ENCODE measurements around the gene B3GALT4. TPM values are rescaled to one million over a fixed set of nuclear protein-coding genes. Genes with fewer than 3 reads are reported as not detected.
"Not testable (repeated sequence)": the region's sequence is repeated elsewhere in the genome, so short reads cannot be mapped to it uniquely, and the experiment has no call there.

B3GALT4 gene
- total RNA-seq, 1 experiment from 2014 or later: 1.9 TPM

DNA sequence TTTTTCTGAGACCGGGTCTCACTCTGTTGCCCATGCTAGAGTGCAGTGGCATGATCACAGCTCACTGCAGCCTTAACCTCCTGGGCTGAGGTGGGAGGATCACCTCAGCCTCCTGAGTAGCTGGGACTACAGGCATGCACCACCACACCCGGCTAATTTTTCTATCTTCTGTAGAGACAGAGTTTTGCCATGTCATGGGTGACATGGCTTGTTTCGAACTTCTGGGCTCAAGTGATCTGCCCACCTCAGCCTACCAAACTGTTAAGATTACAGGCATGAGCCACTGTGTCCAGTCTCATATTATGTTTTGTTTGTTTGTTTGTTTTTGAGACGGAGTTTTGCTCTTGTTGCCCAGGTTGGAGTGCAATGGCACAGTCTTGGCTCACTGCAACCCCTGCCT, 8.3 kb downstream of the B3GALT4 start:
- intact Hi-C loops (cut with micrococcal nuclease): loop anchor here (5.0 kb wide), 1 partner anchor 107 kb away; the partner anchor contains the start of gene KIFC1
- H3K4me2 ChIP-seq (ENCODE audit: low read length); POLR2A ChIA-PET; H4K20me1 ChIP-seq (ENCODE audit: insufficient read depth); H3K4me3 ChIP-seq (replicated peaks in 1 of 2; ENCODE audit: low read depth in 1 of 2, low read length in 2 of 2); CTCF ChIA-PET; DNase-seq (ENCODE audit: low read depth, low spot score); H3K9ac ChIP-seq (ENCODE audit: low read length); H3K9me3 ChIP-seq (ENCODE audit: control insufficient read depth in 1 of 2, insufficient read depth in 1 of 2, low read depth in 1 of 2, low read length in 2 of 2); H3K27me3 ChIP-seq (ENCODE audit: insufficient read depth, low read length); ATAC-seq; H3K9me2 ChIP-seq (ENCODE audit: insufficient read depth); BruUV-seq (replicated peaks); RAD21 ChIA-PET (ENCODE audit: low non-redundant PET in 1 of 2, low total read pairs in 2 of 2, uncharacterized antibody in 2 of 2, unreplicated experiment in 2 of 2); H3K27ac ChIP-seq (ENCODE audit: low read depth, low read length); H2AFZ ChIP-seq (ENCODE audit: low read depth, low read length, poor library complexity, severe bottlenecking): not testable (repeated sequence)
- H3K4me1 ChIP-seq (ENCODE audit: control insufficient read depth in 1 of 2, insufficient read depth in 2 of 2, low read length in 2 of 2): peaks cover 9 to 18% of the 10 kb centered on the region in 2 experiments; a peak in 3 of 4 replicates
- H3K79me2 ChIP-seq (ENCODE audit: insufficient read depth, low read length): peaks cover 37% of the 10 kb centered on the region
- H3K36me3 ChIP-seq (ENCODE audit: control insufficient read depth in 1 of 2, insufficient read depth in 2 of 2, low read length in 2 of 2): peaks cover 27 to 44% of the 10 kb centered on the region in 2 experiments; a peak in 3 of 4 replicates

DNA sequence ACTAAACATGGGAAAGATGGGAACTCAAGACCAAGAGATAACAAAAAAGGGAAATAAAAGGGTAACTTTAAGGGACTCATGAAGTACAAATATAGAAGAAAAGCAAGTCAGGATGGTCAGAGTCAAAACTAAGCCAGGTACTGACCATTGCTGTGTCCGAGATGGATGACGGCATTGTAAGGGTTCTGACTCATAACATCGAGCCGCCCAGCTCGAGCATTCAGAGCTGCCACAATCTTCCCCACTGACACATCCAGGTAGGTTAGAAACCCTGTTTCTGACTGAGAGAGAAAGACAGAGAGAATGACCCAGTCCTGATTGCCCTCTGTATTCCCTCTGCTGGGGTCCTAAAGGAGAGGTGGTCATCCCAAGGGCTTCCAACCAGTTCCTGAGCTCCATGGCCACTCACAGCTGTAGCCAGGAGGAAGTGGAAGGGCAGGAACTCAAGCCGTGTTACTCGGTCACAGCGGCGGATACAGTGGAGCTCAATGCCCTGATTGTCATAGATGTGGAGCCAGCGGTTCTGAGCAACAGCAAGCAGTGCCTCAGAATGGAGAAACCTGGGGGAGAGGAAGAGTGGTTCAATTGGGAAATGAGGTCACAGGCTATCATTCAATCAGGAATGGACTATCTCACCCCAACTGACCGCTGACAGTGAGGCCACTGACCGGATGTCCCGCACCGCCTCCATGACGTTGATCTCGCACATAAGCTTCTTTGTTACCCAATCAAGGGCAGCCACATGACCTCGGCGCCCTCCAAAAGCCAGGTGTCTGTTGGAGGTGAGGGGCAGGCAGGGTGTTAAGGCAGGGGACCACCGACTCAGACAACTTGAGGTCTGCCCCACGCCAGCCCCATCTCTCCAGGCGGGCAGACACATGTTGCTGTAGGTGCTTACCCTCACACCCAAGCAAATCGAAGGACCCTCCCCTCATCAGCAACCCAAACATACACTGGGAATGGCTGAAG, 10.3 kb downstream of the B3GALT4 start:
- POLR2A ChIA-PET: no interaction called here
- Histone ChIP-seq H3K9me3 (ENCODE audit: control insufficient read depth in 1 of 2, insufficient read depth in 1 of 2, low read depth in 1 of 2, low read length in 2 of 2) (no peaks in the 10 kb centered on the region), H3K4me2 (ENCODE audit: low read length) (peak overlapping the region; percentile 96), H3K27ac (ENCODE audit: low read depth, low read length) (no peak overlapping the region), H3K79me2 (ENCODE audit: insufficient read depth, low read length) (peaks cover 55% of the 10 kb centered on the region), H2AFZ (ENCODE audit: low read depth, low read length, poor library complexity, severe bottlenecking) (no peak overlapping the region), H3K4me3 (replicated peaks in 1 of 2; ENCODE audit: low read depth in 1 of 2, low read length in 2 of 2) (peak overlapping the region in 1 of 2 experiments; percentile 97; a peak in 1 of 4 replicates), H3K4me1 (ENCODE audit: control insufficient read depth in 1 of 2, insufficient read depth in 2 of 2, low read length in 2 of 2) (peaks cover 10 to 15% of the 10 kb centered on the region in 2 experiments), H3K9me2 (ENCODE audit: insufficient read depth) (no peaks in the 10 kb centered on the region), H4K20me1 (ENCODE audit: insufficient read depth) (no peaks in the 10 kb centered on the region), H3K36me3 (ENCODE audit: control insufficient read depth in 1 of 2, insufficient read depth in 2 of 2, low read length in 2 of 2) (peaks cover 33 to 47% of the 10 kb centered on the region in 2 experiments; a peak in 3 of 4 replicates), H3K9ac (ENCODE audit: low read length) (no peak overlapping the region; the same call in 1 of the 2 replicates), H3K27me3 (ENCODE audit: insufficient read depth, low read length) (no peaks in the 10 kb centered on the region)
- TF ChIP-seq ZFX (IDR thresholded peaks at IDR 0.05) (no peak), JUND (IDR thresholded peaks at IDR 0.05) (no peak), ELF1 (IDR thresholded peaks at IDR 0.05; ENCODE audit: borderline replicate concordance, low read depth) (no peak), TCF7L2 (IDR thresholded peaks at IDR 0.05; ENCODE audit: borderline replicate concordance, extremely low read depth, insufficient read depth, insufficient read length) (no peak), SIN3A (IDR thresholded peaks at IDR 0.05; ENCODE audit: low read depth) (no peak), EGR1 (IDR thresholded peaks at IDR 0.05; ENCODE audit: low read depth) (no peak), CBX3 (IDR thresholded peaks at IDR 0.05; ENCODE audit: low read depth) (no peak), POLR2A (IDR thresholded peaks at IDR 0.05; ENCODE audit: borderline replicate concordance, extremely low read depth, insufficient read depth, insufficient read length) (no peak), EZH2 (IDR thresholded peaks at IDR 0.05) (no peak), POLR2AphosphoS5 (IDR thresholded peaks at IDR 0.05; ENCODE audit: low read depth, low read length) (no peak)
- TF ChIP-seq, protein P1, sequence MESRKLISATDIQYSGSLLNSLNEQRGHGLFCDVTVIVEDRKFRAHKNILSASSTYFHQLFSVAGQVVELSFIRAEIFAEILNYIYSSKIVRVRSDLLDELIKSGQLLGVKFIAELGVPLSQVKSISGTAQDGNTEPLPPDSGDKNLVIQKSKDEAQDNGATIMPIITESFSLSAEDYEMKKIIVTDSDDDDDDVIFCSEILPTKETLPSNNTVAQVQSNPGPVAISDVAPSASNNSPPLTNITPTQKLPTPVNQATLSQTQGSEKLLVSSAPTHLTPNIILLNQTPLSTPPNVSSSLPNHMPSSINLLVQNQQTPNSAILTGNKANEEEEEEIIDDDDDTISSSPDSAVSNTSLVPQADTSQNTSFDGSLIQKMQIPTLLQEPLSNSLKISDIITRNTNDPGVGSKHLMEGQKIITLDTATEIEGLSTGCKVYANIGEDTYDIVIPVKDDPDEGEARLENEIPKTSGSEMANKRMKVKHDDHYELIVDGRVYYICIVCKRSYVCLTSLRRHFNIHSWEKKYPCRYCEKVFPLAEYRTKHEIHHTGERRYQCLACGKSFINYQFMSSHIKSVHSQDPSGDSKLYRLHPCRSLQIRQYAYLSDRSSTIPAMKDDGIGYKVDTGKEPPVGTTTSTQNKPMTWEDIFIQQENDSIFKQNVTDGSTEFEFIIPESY (IDR thresholded peaks at IDR 0.05; ENCODE audit: extremely low read depth, insufficient replicate concordance, low read length): no peak
- TF ChIP-seq, protein P2, sequence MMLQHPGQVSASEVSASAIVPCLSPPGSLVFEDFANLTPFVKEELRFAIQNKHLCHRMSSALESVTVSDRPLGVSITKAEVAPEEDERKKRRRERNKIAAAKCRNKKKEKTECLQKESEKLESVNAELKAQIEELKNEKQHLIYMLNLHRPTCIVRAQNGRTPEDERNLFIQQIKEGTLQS (IDR thresholded peaks at IDR 0.05): no peak
- TF ChIP-seq, protein P3, sequence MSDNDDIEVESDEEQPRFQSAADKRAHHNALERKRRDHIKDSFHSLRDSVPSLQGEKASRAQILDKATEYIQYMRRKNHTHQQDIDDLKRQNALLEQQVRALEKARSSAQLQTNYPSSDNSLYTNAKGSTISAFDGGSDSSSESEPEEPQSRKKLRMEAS (IDR thresholded peaks at IDR 0.05): no peak
- TF ChIP-seq, protein P4, sequence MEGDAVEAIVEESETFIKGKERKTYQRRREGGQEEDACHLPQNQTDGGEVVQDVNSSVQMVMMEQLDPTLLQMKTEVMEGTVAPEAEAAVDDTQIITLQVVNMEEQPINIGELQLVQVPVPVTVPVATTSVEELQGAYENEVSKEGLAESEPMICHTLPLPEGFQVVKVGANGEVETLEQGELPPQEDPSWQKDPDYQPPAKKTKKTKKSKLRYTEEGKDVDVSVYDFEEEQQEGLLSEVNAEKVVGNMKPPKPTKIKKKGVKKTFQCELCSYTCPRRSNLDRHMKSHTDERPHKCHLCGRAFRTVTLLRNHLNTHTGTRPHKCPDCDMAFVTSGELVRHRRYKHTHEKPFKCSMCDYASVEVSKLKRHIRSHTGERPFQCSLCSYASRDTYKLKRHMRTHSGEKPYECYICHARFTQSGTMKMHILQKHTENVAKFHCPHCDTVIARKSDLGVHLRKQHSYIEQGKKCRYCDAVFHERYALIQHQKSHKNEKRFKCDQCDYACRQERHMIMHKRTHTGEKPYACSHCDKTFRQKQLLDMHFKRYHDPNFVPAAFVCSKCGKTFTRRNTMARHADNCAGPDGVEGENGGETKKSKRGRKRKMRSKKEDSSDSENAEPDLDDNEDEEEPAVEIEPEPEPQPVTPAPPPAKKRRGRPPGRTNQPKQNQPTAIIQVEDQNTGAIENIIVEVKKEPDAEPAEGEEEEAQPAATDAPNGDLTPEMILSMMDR (IDR thresholded peaks at IDR 0.05 in 2 of 3, conservative IDR thresholded peaks at IDR 0.05 in 1 of 3; ENCODE audit: borderline replicate concordance in 1 of 3, insufficient read depth in 1 of 3, low read depth in 2 of 3, low read length in 2 of 3): no peak
- intact Hi-C loops (cut with micrococcal nuclease): loop anchor here (5.0 kb wide), 1 partner anchor 105 kb away; the partner anchor contains the start of gene KIFC1
- DNase-seq (ENCODE audit: low read depth, low spot score) (no peak), ATAC-seq (no peak)
- BruUV-seq (replicated peaks): no TSS peak
- CTCF ChIA-PET: no interaction called here
- RAD21 ChIA-PET (ENCODE audit: low non-redundant PET in 1 of 2, low total read pairs in 2 of 2, uncharacterized antibody in 2 of 2, unreplicated experiment in 2 of 2): no interaction called here

Data from HCT116 (cell line).